GM12878 (cell line): ENCODE measurements around the gene RNF167. TPM values are rescaled to one million over a fixed set of nuclear protein-coding genes. Genes with fewer than 3 reads are reported as not detected.

ENCODE experiments used
- ATAC-seq: fragments of 200-7000 bp; cut with Tn5 transposase; 3 replicates; pipeline ENCODE4 v1.9.1; 2020; ENCODE audit warnings: mild to moderate bottlenecking, moderate library complexity
- BruUV-seq: library from RNA; stranded (reverse); fragments of 400-500 nt; replicated peaks from 2 replicates; lab custom pipeline; 2021; lab: Mats Ljungman, UMichigan
- CTCF ChIA-PET: fragments of 300-600 bp; sonication (Branson Sonifier 250); formaldehyde crosslinking; extraction: SDS; loops from one replicate; lab custom pipeline; 2021; ENCODE audit warnings: inconsistent platforms; lab: Yijun Ruan, JAX
- POLR2A ChIA-PET: fragments of 350-600 bp; formaldehyde crosslinking; extraction: SDS; loops from one replicate; lab custom pipeline; 2021; ENCODE audit warnings: inconsistent platforms; lab: Charles Lee
- RAD21 ChIA-PET: fragments of 300-600 bp; sonication (Branson Sonifier 250); formaldehyde crosslinking; loops from one replicate; lab custom pipeline; 2023; ENCODE audit warnings: antibody characterized with exemption; ENCODE audit not compliant: unreplicated experiment; lab: Charles Lee
- SMC1A ChIA-PET: fragments of 300-600 bp; sonication (Branson Sonifier 250); formaldehyde crosslinking; loops from one replicate; lab custom pipeline; 2023; ENCODE audit not compliant: unreplicated experiment, uncharacterized antibody; lab: Charles Lee
- DNase-seq: peaks from one replicate; pipeline ENCODE4 v3.0.0-alpha.2; 2011; ENCODE audit warnings: low read depth, low spot score
- FAIRE-seq: peaks from 3 replicates; lab custom pipeline; 2011; peaks lifted over from hg19 to GRCh38; lab: Jason Lieb, UNC
- H2AFZ ChIP-seq: 2 replicates; pipeline ENCODE4 v1.6.0; 2011; ENCODE audit warnings: low read depth, low read length, control low read depth; ENCODE audit not compliant: control insufficient read depth
- H3K27ac ChIP-seq: 2 replicates; pipeline ENCODE4 v1.5.1; 2011; ENCODE audit warnings: control low read depth; ENCODE audit not compliant: control insufficient read depth, insufficient read depth
- H3K27me3 ChIP-seq, 2 experiments: replicated peaks in 1 of 2; 2 replicates each; pipeline versions ENCODE4 v1.6.0 to v1.6.1; 2011; ENCODE audit warnings: low read length in 1 of 2; ENCODE audit not compliant: control insufficient read depth in 2 of 2, insufficient read depth in 2 of 2
- H3K36me3 ChIP-seq, 2 experiments: 2 replicates each; pipeline ENCODE4 v1.5.1; 2011; ENCODE audit warnings: low read length in 1 of 2; ENCODE audit not compliant: control insufficient read depth in 2 of 2, insufficient read depth in 2 of 2
- H3K4me1 ChIP-seq: 2 replicates; pipeline ENCODE4 v1.6.1; 2011; ENCODE audit warnings: mild to moderate bottlenecking, low read length, moderate library complexity, mixed read lengths; ENCODE audit not compliant: control insufficient read depth, insufficient read depth
- H3K4me2 ChIP-seq: 2 replicates; pipeline ENCODE4 v1.6.0; 2011; ENCODE audit warnings: control low read depth; ENCODE audit not compliant: control insufficient read depth, insufficient read depth
- H3K4me3 ChIP-seq: fragments of 200-600 bp; sonication (generic); 2 replicates; pipeline ENCODE4 v1.5.1; 2016
- H3K79me2 ChIP-seq: 2 replicates; pipeline ENCODE4 v1.6.0; 2011; ENCODE audit warnings: low read length; ENCODE audit not compliant: control insufficient read depth, insufficient read depth
- H3K9ac ChIP-seq: 2 replicates; pipeline ENCODE4 v1.8.0; 2011; ENCODE audit warnings: low read length, control low read depth, mixed read lengths; ENCODE audit not compliant: control insufficient read depth, insufficient read depth
- H3K9me3 ChIP-seq: replicated peaks from 3 replicates; pipeline ENCODE4 v1.5.1; 2011; ENCODE audit warnings: mild to moderate bottlenecking, low read length; ENCODE audit not compliant: control insufficient read depth, insufficient read depth
- H4K20me1 ChIP-seq: 2 replicates; pipeline ENCODE4 v1.6.0; 2011; ENCODE audit not compliant: control insufficient read depth, insufficient read depth
- BHLHE40 ChIP-seq, 2 experiments: fragments of 450-650 bp in 1 of 2; IDR thresholded peaks; 2 replicates each; pipeline ENCODE4 v1.6.1; 2011 to 2017; ENCODE audit warnings: low read depth in 2 of 2, borderline replicate concordance in 1 of 2, improper control_type of control experiment in 1 of 2, low read length in 1 of 2, mild to moderate bottlenecking in 1 of 2
- HDAC6 ChIP-seq: fragments of 200-600 bp; sonication (generic); IDR thresholded peaks from one replicate; pipeline ENCODE4 v1.8.0; 2017; ENCODE audit warnings: antibody characterized with exemption; ENCODE audit not compliant: unreplicated experiment
- HDGF ChIP-seq: fragments of 450-650 bp; IDR thresholded peaks from 2 replicates; pipeline ENCODE4 v1.6.1; 2016; ENCODE audit warnings: antibody characterized with exemption
- IKZF1 ChIP-seq: fragments of 450-650 bp; conservative IDR thresholded peaks from 2 replicates; pipeline ENCODE4 v1.6.1; 2017; ENCODE audit warnings: antibody characterized with exemption, mild to moderate bottlenecking
- IRF3 ChIP-seq: fragments of 450-650 bp; IDR thresholded peaks from 2 replicates; pipeline ENCODE4 v1.6.1; 2014; ENCODE audit warnings: mild to moderate bottlenecking
- JUND ChIP-seq: IDR thresholded peaks from 2 replicates; pipeline ENCODE4 v1.6.1; 2012; ENCODE audit warnings: low read depth, mild to moderate bottlenecking, low read length, improper control_type of control experiment, moderate library complexity
- MTA2 ChIP-seq: fragments of 450-650 bp; IDR thresholded peaks from 2 replicates; pipeline ENCODE4 v1.6.1; 2016; ENCODE audit warnings: low read depth, mild to moderate bottlenecking, moderate library complexity
- MYB ChIP-seq: fragments of 150-350 bp; IDR thresholded peaks from 2 replicates; pipeline ENCODE4 v1.6.1; 2014; ENCODE audit warnings: mild to moderate bottlenecking, low read depth, low read length, borderline replicate concordance
- NBN ChIP-seq: fragments of 450-650 bp; IDR thresholded peaks from 2 replicates; pipeline ENCODE4 v1.6.1; 2016
- NFYA ChIP-seq: IDR thresholded peaks from 2 replicates; pipeline ENCODE4 v1.6.1; 2011; ENCODE audit warnings: low read depth, mild to moderate bottlenecking, low read length, improper control_type of control experiment, borderline replicate concordance
- POU2F2 ChIP-seq: IDR thresholded peaks from 3 replicates; pipeline ENCODE4 v1.6.1; 2011; ENCODE audit warnings: low read depth, mild to moderate bottlenecking, low read length, borderline replicate concordance
- RFX5 ChIP-seq: IDR thresholded peaks from 2 replicates; pipeline ENCODE4 v1.6.1; 2011; ENCODE audit warnings: low read depth, low read length, improper control_type of control experiment
- SIX5 ChIP-seq: IDR thresholded peaks from 2 replicates; pipeline ENCODE4 v1.6.1; 2011; ENCODE audit warnings: mild to moderate bottlenecking, low read depth, low read length, moderate library complexity; ENCODE audit not compliant: severe bottlenecking
- SMARCA5 ChIP-seq: fragments of 450-650 bp; IDR thresholded peaks from 2 replicates; pipeline ENCODE4 v1.6.1; 2017; ENCODE audit warnings: mild to moderate bottlenecking
- SPI1 ChIP-seq: IDR thresholded peaks from 2 replicates; pipeline ENCODE4 v1.6.1; 2011; ENCODE audit warnings: low read depth, mild to moderate bottlenecking, low read length, moderate library complexity, borderline replicate concordance; ENCODE audit not compliant: insufficient read depth
- TARDBP ChIP-seq: IDR thresholded peaks from 2 replicates; pipeline ENCODE4 v1.6.1; 2016; ENCODE audit warnings: borderline replicate concordance
- TBL1XR1 ChIP-seq: IDR thresholded peaks from 2 replicates; pipeline ENCODE4 v1.6.1; 2012; ENCODE audit warnings: low read depth, low read length, improper control_type of control experiment
- YY1 ChIP-seq: IDR thresholded peaks from 2 replicates; pipeline ENCODE4 v1.6.1; 2011; ENCODE audit warnings: low read depth, mild to moderate bottlenecking, low read length
- ZBED1 ChIP-seq: IDR thresholded peaks from 2 replicates; pipeline ENCODE4 v1.6.1; 2016; ENCODE audit warnings: borderline replicate concordance
- WGBS: methylation state at CpG from one replicate; pipeline ENCODE4 v1.1.6; 2016; ENCODE audit warnings: low lambda C conversion rate; ENCODE audit not compliant: insufficient replicate concordance, insufficient coverage; ENCODE audit errors: missing lambda C conversion rate; 5-methylcytosine and 5-hydroxymethylcytosine counted together
- in situ Hi-C: fragments of 300-500 bp; cut with MboI; formaldehyde crosslinking; loops from 9 replicates; pipeline ENCODE4 v1.14.3; 2018; ENCODE audit warnings: mixed read lengths
- intact Hi-C: fragments of 100-400 bp; cut with micrococcal nuclease; formaldehyde crosslinking; loops from one replicate; pipeline ENCODE4 v1.14.2; 2022; ENCODE audit not compliant: unreplicated experiment
- polyA plus RNA-seq, 11 experiments: library from polyadenylated mRNA; depleted of rRNA in 4 of 11; unstranded in 6 of 11; stranded (reverse) in 5 of 11; fragments of >200 nt; fragmentation: Nextera tagmentation in 4 of 11; fragmentation: Illumina TruSeq in 1 of 11; extraction: Ambion mirVana in 4 of 11; extraction: Trizol in 1 of 11; gene quantifications; 1 replicate in 1 of 11; 2 replicates in 10 of 11; pipeline versions ENCODE4 v1.2.1 to v1.2.3, GENCODE V29; 2011 to 2016; ENCODE audit warnings: inconsistent platforms in 2 of 11, missing spikeins in 2 of 11, low read depth in 1 of 11
- total RNA-seq, 4 experiments: library from RNA; depleted of rRNA in 3 of 4; stranded (reverse); fragments of >200 nt in 3 of 4; fragmentation: Illumina TruSeq in 1 of 4; extraction: Trizol in 1 of 4; gene quantifications; 2 replicates each; pipeline versions ENCODE4 v1.2.1 to v1.2.3, GENCODE V29; 2013 to 2021

Gene RNF167
- total and polyA plus RNA-seq, 10 of the 15 experiments (the other 5 are each of a cell fraction or from before 2014, with no cell fraction given) = 33.6 to 147 (median 57.6) TPM

GRCh38 chr17:4908711-4909496 is 31.2 kb upstream of the RNF167 start (continued):
- peak; percentile 98 for TF ChIP-seq HDGF
- TF ChIP-seq SMARCA5 = peak; percentile 69; the same call in 1 of the 2 replicates
- peak; percentile 54 for TF ChIP-seq IKZF1
- peak; percentile 69; the same call in 1 of the 2 replicates for TF ChIP-seq YY1
- TF ChIP-seq NBN = peak; percentile 91
- TF ChIP-seq BHLHE40 (IDR thresholded peaks at IDR 0.05; ENCODE audit: borderline replicate concordance in 1 of 2, low read depth in 2 of 2, low read length in 1 of 2) = peak in 1 of 2 experiments; percentile 40; a peak in 1 of 4 replicates
- no peak for TF ChIP-seq TARDBP
- TF ChIP-seq SIX5 = no peak
- TF ChIP-seq, all 136 proteins: peak for 14

GRCh38 chr17:4913994-4914393 is 26.1 kb upstream of the RNF167 start:
- Histone ChIP-seq H3K4me2 (no peak overlapping the region), H3K36me3 (no peaks in the 10 kb centered on the region), H4K20me1 (no peaks in the 10 kb centered on the region), H3K4me3 (no peak overlapping the region), H3K27me3 (no peaks in the 10 kb centered on the region), H3K9ac (no peak overlapping the region), H3K9me3 (no peaks in the 10 kb centered on the region), H3K79me2 (no peaks in the 10 kb centered on the region), H2AFZ (no peak overlapping the region), H3K4me1 (no peaks in the 10 kb centered on the region), H3K27ac (no peak overlapping the region)
- no peak for TF ChIP-seq RFX5
- no peak for TF ChIP-seq NFYA
- TF ChIP-seq JUND = no peak
- no peak for TF ChIP-seq IRF3
- no peak for TF ChIP-seq SIX5
- TF ChIP-seq MYB = no peak
- TF ChIP-seq YY1 = no peak
- TF ChIP-seq HDAC6 = no peak
- no peak for TF ChIP-seq ZBED1
- no peak for TF ChIP-seq TBL1XR1
- TF ChIP-seq POU2F2 = no peak
- no peak for TF ChIP-seq SPI1
- no peak for TF ChIP-seq MTA2
- BruUV-seq = no TSS peak
- ChIA-PET POLR2A (interaction anchor here (1.2 to 1.4 kb wide), 2 partner anchors 20 to 25 kb away, joined by 3 to 4 read pairs; partner anchors contain the start of genes RNF167 and SLC25A11), CTCF (interaction anchor here (1.0 to 1.5 kb wide), 3 partner anchors 8 to 149 kb away, joined by 3 to 6 read pairs (median 4); partner anchors contain the start of gene CHRNE), SMC1A (interaction anchor here (0.6 kb wide), 1 partner anchor 552 kb away, joined by 3 read pairs; no protein-coding TSS in a partner anchor), RAD21 (interaction anchor here (0.8 to 2.0 kb wide), 3 partner anchors 33 to 147 kb away, joined by 3 to 10 read pairs (median 5); no protein-coding TSS in a partner anchor)
- ATAC-seq (no peak), DNase-seq (no peak), FAIRE-seq (no peak)
- intact Hi-C loops (no loop called here), in situ Hi-C loops (no loop called here)
- WGBS = 11% methylated on average over 1 of the region's 1 CpG
